Activated CD4-positive, CD25-positive, alpha-beta regulatory T cell (primary cell): ENCODE data around the gene TEDC2.
"Not testable (repeated sequence)": the region's sequence is repeated elsewhere in the genome, so short reads cannot be mapped to it uniquely, and the experiment has no call there.

ENCODE experiments used
- DNase-seq, 4 experiments: peaks; one replicate each; lab custom pipeline; 2025; lab: John Stamatoyannopoulos, UW

The TEDC2 gene

DNA sequence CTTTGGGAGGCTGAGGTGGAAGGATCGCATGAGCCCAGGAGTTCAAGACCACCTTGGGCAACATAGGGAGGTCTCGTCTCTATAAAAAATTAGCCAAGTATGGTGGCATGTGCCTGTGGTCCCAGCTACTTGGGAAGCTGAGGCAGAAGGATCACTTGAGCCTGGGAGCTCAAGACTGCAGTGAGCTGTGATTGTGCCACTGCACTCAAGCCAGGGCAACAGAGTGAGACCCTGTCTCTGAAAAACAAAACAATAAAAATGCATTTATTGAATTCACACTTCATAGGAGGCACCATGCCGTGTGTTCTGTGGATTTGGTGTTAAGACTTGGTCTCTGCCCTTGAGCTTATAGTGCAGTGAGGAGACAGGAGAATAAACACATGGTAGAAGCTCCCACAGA is 17.4 kb downstream of the TEDC2 start:
- DNase-seq: no peak

- no peak for DNase-seq
These were observed 18.4 kb downstream of the TEDC2 start for GRCh38 chr16:2478279-2478678.

- not testable (repeated sequence) for DNase-seq
These were observed 20.1 kb downstream of the TEDC2 start for GRCh38 chr16:2479996-2480395.

- DNase-seq: no peak
These were observed 21.0 kb downstream of the TEDC2 start for GRCh38 chr16:2480948-2481347.

DNA sequence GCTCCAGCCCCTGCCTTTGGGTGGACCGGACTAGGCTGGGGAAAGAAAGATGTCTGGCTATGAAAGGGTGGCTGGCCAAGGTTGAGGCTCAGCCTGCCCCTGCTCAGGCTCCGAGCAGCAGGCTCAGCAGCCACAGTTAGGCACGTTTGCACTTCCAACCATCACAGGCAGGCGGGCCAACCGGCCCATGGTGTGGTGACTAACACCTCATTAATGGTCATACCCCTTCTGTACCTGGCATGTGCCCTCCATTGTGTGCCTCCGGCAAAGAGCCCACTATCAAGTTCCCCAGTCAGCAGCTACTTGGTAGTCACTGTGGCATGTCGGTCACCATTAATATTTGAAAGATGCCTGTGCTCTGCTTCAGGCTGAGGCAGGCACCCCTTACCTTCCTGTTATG is 21.8 kb downstream of the TEDC2 start:
- DNase-seq: no peak

DNA sequence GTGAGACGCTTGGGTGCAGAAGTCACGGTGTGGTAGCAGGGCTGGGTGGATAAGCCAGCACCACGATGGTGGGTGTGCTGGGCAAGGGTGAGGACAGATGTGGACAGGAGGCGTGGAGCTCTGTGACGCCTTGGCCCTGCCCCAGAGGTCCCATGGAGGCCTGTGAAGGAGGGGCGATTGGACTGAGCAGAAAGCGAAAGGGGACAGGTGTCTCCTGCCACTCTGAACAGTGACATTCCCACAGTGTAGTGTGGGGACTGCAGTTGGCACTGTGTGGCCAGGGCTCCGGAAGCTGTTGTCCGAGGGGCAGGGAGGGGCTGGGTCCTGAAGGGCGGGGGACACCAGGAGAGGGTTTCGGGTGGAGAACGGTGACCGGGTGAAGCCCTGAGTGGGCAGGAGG is 22.3 kb downstream of the TEDC2 start:
- DNase-seq: no peak

GRCh38 chr16:2482708-2483534 is 23.0 kb downstream of the TEDC2 start:
- DNase-seq: no peak

DNA sequence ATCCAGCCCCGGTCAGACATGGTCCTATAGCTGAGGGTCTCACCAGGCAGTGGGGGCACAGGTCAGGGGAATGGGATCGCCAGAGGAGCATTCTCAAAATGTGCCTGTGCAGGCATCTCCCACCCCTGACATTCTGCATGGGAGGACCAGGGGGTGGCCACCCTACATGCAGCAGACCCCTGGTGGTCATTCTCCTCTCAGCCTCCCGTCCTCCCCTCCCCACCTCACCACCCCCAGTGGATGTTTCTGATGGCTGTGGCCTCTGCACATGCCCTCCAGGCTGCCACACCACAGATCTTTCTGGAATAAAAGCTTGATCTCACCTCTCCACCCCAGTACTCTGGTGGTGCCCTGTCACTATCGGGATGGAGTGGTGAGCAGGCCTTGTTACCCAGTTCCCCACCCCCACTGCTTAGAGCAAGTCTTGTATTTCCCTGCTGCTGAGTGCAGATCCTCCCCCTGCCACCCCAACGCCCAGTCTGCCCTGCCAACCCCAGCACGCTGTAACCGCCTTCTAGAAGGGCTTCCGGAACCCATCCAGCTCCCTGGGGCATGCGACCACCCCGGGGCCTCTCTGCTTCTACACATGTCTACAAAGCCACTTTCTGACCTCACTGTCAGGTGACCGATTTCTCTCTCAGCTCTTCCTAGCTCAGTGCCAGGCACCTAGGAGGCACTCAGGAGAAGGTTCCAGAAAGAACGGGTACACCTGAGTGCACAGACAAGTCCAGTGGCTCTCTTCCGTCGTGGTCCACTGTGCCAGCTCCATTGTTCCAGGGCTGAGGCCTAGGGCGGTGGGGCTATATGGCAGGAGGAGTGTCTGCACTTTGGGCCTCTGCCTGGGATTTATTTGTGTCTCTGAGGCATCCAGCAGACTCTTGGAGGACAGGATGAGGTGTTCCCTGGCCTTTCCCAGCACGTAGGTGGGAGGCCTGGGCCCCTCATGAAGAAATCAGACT is 24.3 kb downstream of the TEDC2 start:
- no peak for DNase-seq

DNA sequence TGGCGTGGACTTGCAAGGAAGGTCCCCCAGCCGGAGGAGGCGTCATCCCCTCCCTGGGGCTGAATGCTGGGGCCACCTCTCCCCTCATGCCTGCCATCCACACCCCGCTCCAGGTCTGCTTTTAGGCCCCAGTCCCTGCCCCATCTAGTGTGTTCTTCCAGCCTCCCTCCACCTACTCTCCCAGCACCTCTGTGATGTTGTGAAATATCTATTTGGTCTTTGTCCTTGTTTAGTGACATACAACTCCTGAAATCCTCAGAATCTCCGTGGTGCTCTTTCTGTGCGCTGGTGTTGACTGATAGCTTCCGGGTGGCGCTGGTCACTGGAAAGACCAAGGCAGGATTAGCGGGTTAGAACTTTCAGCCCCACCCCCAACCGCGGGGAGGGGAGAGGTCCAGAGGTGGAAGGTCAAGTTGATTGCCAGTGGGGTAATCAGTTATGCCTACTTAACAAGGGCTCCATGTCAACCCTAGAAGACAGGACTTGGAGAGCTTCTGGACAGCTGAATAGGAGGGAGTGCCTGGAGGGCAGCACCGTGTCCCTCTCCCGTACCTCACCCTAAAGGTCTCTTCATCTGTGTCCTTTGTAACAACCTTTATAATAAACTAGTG is 25.1 kb downstream of the TEDC2 start:
- no peak for DNase-seq

DNA sequence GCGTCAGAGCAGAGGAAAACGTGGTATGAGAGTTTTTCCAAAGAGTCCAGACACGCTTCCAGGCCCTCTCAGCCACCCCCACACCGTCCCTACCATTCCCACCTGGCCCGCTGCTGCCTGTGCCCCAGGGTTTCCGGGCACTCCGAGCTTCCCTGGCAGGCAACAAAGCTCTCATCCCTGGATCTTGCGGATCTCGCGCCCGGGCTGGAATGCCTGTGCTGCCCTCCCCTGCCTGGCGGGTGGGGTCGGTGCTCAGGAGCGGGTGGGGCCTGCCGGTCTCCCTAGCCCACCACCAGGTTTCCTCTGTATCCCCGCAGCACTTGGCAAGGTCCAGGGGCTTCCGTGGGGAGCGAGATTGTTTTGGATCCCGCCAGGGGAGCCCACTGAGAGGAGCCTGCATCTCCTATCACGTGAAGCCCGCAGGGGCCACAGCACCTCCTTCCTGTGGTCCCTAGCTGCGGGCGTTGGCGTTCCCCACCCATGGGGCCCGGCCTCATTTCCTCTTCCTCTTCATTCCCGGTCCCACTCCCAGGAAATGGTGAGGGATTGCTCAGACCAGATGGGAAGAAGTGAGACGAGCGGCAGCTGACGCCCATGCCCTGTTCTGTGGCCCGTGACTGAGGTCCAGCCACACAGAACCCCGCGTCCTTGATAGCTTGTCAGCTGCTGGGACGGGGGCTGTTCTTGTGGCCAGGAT is 26.1 kb downstream of the TEDC2 start:
- DNase-seq: no peak

GRCh38 chr16:2486645-2487516 is 27.0 kb downstream of the TEDC2 start:
- peak; percentile 29 to 67 (median 50) for DNase-seq

DNA sequence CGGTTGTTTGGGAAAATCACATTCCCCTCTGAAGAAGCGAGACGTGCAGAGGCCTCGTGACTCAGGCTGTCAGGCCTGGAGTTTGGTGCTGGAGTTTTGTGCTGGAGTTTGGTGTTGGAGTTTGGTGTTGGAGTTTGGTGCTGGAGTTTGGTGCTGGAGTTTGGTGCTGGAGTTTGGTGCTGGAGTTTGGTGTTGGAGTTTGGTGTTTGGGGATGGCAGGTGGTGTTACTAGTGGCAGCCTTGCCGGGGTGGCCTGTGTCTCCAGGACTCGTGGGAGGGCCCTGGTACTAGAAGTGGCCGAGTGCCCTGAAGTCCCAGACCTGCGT is 27.6 kb downstream of the TEDC2 start:
- DNase-seq: no peak

DNA sequence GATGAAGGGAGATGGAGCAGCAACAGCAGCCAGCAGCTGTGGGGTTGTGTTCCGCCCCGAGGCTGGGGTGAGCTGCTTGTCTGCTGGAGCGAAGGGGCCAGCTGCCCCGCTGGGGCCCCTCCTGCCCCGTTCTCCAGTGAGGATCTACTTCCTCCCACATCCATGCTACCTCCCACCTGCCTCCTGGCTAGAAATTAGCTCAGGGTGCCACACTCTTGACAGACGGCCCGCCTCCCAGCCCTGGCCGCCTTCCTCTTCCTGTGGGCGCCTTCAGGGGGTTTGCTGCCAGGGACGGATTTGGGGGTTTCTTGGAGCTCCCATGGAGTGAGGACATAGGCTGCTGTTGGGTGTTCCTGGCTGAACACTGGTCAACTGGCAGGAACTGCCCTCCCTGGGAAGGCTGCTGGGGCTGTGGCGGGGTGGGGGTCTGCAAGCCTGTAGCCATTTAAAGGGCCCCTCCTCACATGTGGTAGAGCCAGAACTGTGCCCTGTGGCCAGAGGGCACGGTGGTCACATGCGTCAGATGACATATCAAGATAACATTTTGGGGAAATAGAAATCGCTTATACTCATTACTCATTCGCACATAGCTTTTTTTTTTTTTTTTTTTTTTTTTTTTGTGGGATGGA is 28.1 kb downstream of the TEDC2 start:
- no peak for DNase-seq

DNA sequence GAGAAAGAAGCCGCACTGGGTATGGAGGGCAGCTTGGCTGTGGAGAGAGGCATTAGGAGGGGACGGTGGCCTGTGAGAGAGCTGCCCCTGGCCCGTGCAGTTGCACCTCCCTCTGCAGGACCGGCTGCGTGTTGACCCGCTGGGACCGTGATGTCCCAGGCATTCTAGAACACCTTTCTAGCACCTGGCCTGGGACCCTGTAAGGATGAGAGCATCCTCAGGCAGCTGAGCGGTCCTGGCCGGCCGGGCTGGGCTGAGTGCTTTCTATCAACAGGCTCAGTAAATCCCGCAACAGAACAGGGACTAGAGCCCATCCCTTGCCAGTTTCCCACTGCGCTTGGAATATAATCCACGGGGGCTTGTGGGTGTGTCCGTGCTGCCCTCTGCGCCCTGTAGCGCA is 29.7 kb downstream of the TEDC2 start:
- no peak for DNase-seq

GRCh38 chr16:2490190-2491105 is 30.5 kb downstream of the TEDC2 start:
- DNase-seq: no peak

DNA sequence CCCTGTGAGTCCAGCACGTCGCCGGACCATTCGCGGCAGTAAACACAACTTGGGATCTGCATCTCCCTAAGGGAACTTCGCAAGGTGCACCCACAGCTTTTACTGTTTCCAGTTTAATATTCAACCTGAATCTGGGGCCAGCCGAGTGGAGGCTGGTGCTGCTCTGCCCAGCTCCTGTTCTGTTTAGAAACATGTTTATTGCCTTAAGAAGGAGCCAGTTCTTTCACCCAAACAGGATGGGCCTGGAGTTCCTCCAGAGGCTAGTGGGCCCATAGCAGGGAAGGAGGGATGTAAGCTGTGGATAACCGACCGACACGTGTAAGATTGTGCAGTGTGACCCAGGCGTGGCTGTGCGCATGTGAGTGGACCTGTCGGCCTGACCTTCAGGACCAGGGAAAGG is 32.4 kb downstream of the TEDC2 start:
- no peak for DNase-seq

- DNase-seq: no peak
These were observed 33.7 kb downstream of the TEDC2 start for GRCh38 chr16:2493605-2494004.

- no peak for DNase-seq
These were observed 34.7 kb downstream of the TEDC2 start for GRCh38 chr16:2494616-2495015.

DNA sequence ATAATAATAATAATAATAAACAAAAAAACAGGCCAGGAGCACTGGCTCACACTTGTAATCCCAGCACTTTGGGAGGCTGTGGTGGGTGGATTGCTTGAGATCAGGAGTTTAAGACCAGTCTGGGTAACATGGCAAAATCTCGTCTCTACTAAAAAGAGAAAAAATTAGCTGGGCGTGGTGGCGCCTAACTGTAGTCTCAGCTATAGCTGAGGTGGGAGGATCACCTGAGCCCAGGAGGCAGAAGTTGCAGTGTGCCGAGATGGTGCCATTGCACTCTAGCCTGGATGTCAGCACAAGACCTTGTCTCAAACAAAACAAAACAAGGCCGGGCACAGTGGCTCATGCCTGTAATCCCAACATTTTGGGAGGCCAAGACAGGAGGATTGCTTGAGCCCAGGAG is 35.1 kb downstream of the TEDC2 start:
- no peak for DNase-seq
